Smooth muscle cell (in vitro differentiated cells): ENCODE measurements around the gene CPNE4. TPM values are rescaled to one million over a fixed set of nuclear protein-coding genes. Genes with fewer than 3 reads are reported as not detected.
A peak's percentile ranks its signal among the peaks of the same experiment; 100 is the strongest.

Source experiments
- DNase-seq: peaks from one replicate; lab custom pipeline; 2025; ENCODE audit not compliant: unreplicated experiment; lab: John Stamatoyannopoulos, UW
- H2AFZ ChIP-seq: fragments of 200-600 bp; sonication (generic); 2 replicates; pipeline ENCODE4 v1.6.0; 2016; ENCODE audit warnings: antibody characterized with exemption, low read depth, mild to moderate bottlenecking
- H3F3A ChIP-seq: fragments of 200-600 bp; sonication (generic); 2 replicates; pipeline ENCODE4 v1.6.0; 2017; ENCODE audit warnings: antibody characterized with exemption, low read depth
- H3K27ac ChIP-seq: fragments of 200-600 bp; sonication (generic); 2 replicates; pipeline ENCODE4 v1.5.1; 2016; ENCODE audit warnings: low read depth, mild to moderate bottlenecking
- H3K27me3 ChIP-seq: fragments of 200-600 bp; sonication (generic); 2 replicates; pipeline ENCODE4 v1.6.1; 2016; ENCODE audit warnings: low read depth, mild to moderate bottlenecking
- H3K36me3 ChIP-seq: fragments of 200-600 bp; sonication (generic); 2 replicates; pipeline ENCODE4 v1.5.1; 2016; ENCODE audit warnings: low read depth
- H3K4me1 ChIP-seq: fragments of 200-600 bp; sonication (generic); 2 replicates; pipeline ENCODE4 v1.5.1; 2016; ENCODE audit warnings: low read depth
- H3K4me2 ChIP-seq: fragments of 200-600 bp; sonication (generic); 2 replicates; pipeline ENCODE4 v1.6.0; 2016; ENCODE audit warnings: mild to moderate bottlenecking
- H3K4me3 ChIP-seq: fragments of 200-600 bp; sonication (generic); 2 replicates; pipeline ENCODE4 v1.5.1; 2016; ENCODE audit warnings: mild to moderate bottlenecking
- H3K79me2 ChIP-seq: fragments of 200-600 bp; sonication (generic); 2 replicates; pipeline ENCODE4 v1.6.0; 2016; ENCODE audit warnings: low read depth, mild to moderate bottlenecking
- H3K9ac ChIP-seq: fragments of 200-600 bp; sonication (generic); 2 replicates; pipeline ENCODE4 v1.6.0; 2016; ENCODE audit warnings: low read depth
- H3K9me3 ChIP-seq: fragments of 200-600 bp; sonication (generic); replicated peaks from 2 replicates; pipeline ENCODE4 v1.5.1; 2016; ENCODE audit warnings: low read depth
- H4K20me1 ChIP-seq: fragments of 200-600 bp; sonication (generic); 2 replicates; pipeline ENCODE4 v1.6.0; 2016; ENCODE audit warnings: low read depth
- WGBS: methylation state at CpG from one replicate; pipeline ENCODE4 v1.1.7; 2016; ENCODE audit warnings: low lambda C conversion rate; 5-methylcytosine and 5-hydroxymethylcytosine counted together
- polyA plus RNA-seq: library from polyadenylated mRNA; unstranded; fragments of >200 nt; fragmentation: Nextera tagmentation; extraction: Ambion mirVana; gene quantifications from 2 replicates; pipeline ENCODE4 v1.2.1, GENCODE V29; 2016
- total RNA-seq: library from RNA; depleted of rRNA; stranded (reverse); fragments of >200 nt; gene quantifications from 2 replicates; pipeline ENCODE4 v1.2.3, GENCODE V29; 2014
- TF ChIP-seq, protein P1 (sequence below): fragments of 200-600 bp; sonication (generic); IDR thresholded peaks from 2 replicates; pipeline ENCODE4 v1.5.1; 2017; ENCODE audit warnings: borderline replicate concordance, mild to moderate bottlenecking, antibody characterized with exemption; ENCODE audit not compliant: insufficient read depth, poor library complexity, severe bottlenecking

Gene CPNE4
- total and polyA plus RNA-seq, 2 experiments from 2014 or later = 0.05 to 1.6 TPM

DNA sequence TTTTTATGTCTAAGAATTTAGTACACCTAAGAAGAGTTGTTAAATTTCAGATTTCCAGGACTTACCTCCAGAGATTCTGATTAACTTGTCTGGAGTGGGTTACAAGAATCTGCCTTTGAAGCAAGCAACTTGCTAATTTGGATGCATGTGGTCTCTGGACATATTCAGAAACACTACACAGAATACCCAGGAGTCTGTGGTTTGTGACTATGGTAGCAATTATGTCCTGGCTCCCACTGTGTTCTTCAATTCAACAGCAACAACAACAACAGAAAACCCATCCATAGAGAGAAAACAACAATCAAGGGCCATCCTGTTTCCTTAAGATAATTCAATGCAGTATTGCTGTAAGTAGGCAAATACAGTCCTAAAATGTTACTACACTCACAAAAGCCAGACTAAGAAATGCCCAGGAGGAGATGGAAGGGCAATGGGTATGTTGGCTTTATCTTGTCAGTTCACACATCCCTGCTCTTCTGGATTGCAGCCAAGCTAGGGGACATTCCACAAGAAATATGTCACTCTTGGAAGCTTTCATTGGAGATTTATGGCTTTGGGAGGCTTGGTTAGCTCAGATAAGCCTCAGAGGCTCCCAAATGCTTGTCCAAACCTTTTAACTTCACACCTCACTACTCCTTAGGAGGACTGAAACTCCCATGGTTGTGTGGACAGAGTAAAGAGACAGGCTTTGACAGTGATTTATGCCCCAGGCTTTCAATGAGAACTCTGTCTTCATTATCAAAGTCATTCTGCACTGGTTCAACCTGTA lies 432.6 kb downstream of the CPNE4 start:
- H3K27ac ChIP-seq = no peak overlapping the region

DNA sequence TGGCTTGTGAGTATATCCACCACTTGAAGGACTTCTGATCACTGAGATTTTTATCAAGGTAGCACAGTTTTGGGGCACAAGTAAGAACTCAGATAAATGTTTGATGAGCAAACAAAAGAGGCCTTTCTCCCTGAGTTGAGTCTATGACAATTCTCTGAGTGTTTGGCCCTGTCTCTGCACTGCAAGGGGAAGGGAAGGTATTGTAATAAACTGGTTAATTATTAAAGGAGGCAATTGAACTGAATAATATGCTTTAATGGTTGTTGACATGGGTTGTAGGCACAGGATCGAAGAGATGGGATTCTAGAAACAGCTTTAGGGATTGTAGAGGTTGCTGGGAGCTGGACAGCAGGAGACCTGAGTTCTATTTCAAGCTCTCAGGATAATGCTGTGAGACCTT lies 437.0 kb downstream of the CPNE4 start:
- no peak overlapping the region for H3K4me2 ChIP-seq
- H3K9me3 ChIP-seq = no peaks in the 10 kb centered on the region
- no peak overlapping the region for H3K27ac ChIP-seq
- no peak overlapping the region for H2AFZ ChIP-seq
- TF ChIP-seq, protein P1, sequence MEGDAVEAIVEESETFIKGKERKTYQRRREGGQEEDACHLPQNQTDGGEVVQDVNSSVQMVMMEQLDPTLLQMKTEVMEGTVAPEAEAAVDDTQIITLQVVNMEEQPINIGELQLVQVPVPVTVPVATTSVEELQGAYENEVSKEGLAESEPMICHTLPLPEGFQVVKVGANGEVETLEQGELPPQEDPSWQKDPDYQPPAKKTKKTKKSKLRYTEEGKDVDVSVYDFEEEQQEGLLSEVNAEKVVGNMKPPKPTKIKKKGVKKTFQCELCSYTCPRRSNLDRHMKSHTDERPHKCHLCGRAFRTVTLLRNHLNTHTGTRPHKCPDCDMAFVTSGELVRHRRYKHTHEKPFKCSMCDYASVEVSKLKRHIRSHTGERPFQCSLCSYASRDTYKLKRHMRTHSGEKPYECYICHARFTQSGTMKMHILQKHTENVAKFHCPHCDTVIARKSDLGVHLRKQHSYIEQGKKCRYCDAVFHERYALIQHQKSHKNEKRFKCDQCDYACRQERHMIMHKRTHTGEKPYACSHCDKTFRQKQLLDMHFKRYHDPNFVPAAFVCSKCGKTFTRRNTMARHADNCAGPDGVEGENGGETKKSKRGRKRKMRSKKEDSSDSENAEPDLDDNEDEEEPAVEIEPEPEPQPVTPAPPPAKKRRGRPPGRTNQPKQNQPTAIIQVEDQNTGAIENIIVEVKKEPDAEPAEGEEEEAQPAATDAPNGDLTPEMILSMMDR = no peak
- no peak overlapping the region for H3K9ac ChIP-seq
- H3K4me1 ChIP-seq = no peaks in the 10 kb centered on the region
- no peaks in the 10 kb centered on the region for H3K79me2 ChIP-seq
- no peaks in the 10 kb centered on the region for H3F3A ChIP-seq
- no peaks in the 10 kb centered on the region for H3K27me3 ChIP-seq
- DNase-seq = no peak
- H3K4me3 ChIP-seq = no peak overlapping the region
- no peaks in the 10 kb centered on the region for H3K36me3 ChIP-seq
- H4K20me1 ChIP-seq = no peaks in the 10 kb centered on the region
- 87% methylated on average over 1 of the region's 1 CpG for WGBS

More for the DNA sequence above, 432.6 kb downstream of the CPNE4 start:
- Histone ChIP-seq H3F3A (no peaks in the 10 kb centered on the region), H3K79me2 (no peaks in the 10 kb centered on the region), H4K20me1 (no peaks in the 10 kb centered on the region), H3K9me3 (no peaks in the 10 kb centered on the region), H3K9ac (no peak overlapping the region), H3K27me3 (no peaks in the 10 kb centered on the region), H3K4me2 (peak overlapping the region; percentile 45), H3K36me3 (no peaks in the 10 kb centered on the region), H3K4me3 (no peak overlapping the region), H3K4me1 (no peaks in the 10 kb centered on the region), H2AFZ (no peak overlapping the region)
- TF ChIP-seq, protein P1 = no peak
- no peak for DNase-seq

DNA sequence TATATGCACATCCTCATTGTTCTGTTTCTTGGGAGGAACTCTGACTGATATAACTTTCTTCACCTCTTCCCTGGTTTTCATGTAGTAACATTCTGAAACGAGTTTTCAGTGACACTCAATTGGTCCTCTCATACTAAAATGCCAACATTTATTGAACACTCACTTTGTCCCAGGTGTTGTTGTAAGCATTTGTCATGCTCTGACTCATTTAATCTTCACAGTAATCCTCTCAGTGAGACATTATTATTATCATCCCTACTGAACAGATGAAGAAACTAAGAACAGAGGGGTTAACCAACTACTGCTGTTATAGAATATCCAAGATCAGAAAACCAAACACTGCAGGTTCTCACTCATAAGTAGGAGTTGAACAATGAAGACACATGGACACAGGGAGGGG lies 437.9 kb downstream of the CPNE4 start:
- DNase-seq = no peak
- no peak overlapping the region for H3K9ac ChIP-seq
- no peak overlapping the region for H3K4me2 ChIP-seq
- H2AFZ ChIP-seq = no peak overlapping the region
- TF ChIP-seq, protein P1 = no peak
- H4K20me1 ChIP-seq = no peaks in the 10 kb centered on the region
- H3K27me3 ChIP-seq = no peaks in the 10 kb centered on the region
- H3K27ac ChIP-seq = no peak overlapping the region
- no peaks in the 10 kb centered on the region for H3K9me3 ChIP-seq
- H3K36me3 ChIP-seq = no peaks in the 10 kb centered on the region
- no peaks in the 10 kb centered on the region for H3K79me2 ChIP-seq
- no peaks in the 10 kb centered on the region for H3F3A ChIP-seq
- no peaks in the 10 kb centered on the region for H3K4me1 ChIP-seq
- 78% methylated on average over 1 of the region's 1 CpG for WGBS
- no peak overlapping the region for H3K4me3 ChIP-seq
